Thyroid gland (tissue), 4 donors: ENCODE data around the gene DIO2. TPM values are rescaled to one million over a fixed set of nuclear protein-coding genes. Genes with fewer than 3 reads are reported as not detected.

Experiments used
- DNase-seq, 2 donors: peaks; one replicate each; pipeline ENCODE4 v3.0.0-alpha.2; 2019
- H3K27ac ChIP-seq, 3 donors: fragments of 200-600 bp; sonication (generic); 1 replicate in 2 of 3; 2 replicates in 1 of 3; pipeline ENCODE4 v1.5.1; 2016 to 2019; ENCODE audit warnings: mild to moderate bottlenecking in 1 of 3, moderate library complexity in 1 of 3
- H3K27me3 ChIP-seq: fragments of 200-600 bp; sonication (generic); one replicate; pipeline ENCODE4 v1.5.1; 2019
- H3K36me3 ChIP-seq, 2 donors: fragments of 200-600 bp; sonication (generic); one replicate each; pipeline ENCODE4 v1.5.1; 2016 to 2019
- H3K4me1 ChIP-seq, 2 donors: fragments of 200-600 bp; sonication (generic); one replicate each; pipeline ENCODE4 v1.5.1; 2017 to 2019
- H3K4me3 ChIP-seq, 3 donors: fragments of 200-600 bp; sonication (generic); replicated peaks in 1 of 3; 1 replicate in 2 of 3; 2 replicates in 1 of 3; pipeline ENCODE4 v1.5.1; 2016; ENCODE audit warnings: mild to moderate bottlenecking in 1 of 3
- H3K9me3 ChIP-seq: fragments of 200-600 bp; sonication (generic); one replicate; pipeline ENCODE4 v1.5.1; 2017
- POLR2A ChIP-seq, 2 donors: fragments of 450-650 bp; IDR thresholded peaks; one replicate each; pipeline ENCODE4 v1.6.1; 2017; ENCODE audit warnings: antibody characterized with exemption in 2 of 2, mild to moderate bottlenecking in 2 of 2, moderate library complexity in 1 of 2
- WGBS, 2 donors: methylation state at CpG; one replicate each; pipeline ENCODE4 v1.1.5; 2017; 5-methylcytosine and 5-hydroxymethylcytosine counted together
- intact Hi-C: fragments of 100-400 bp; cut with DNase I; formaldehyde crosslinking; loops from one replicate; pipeline ENCODE4 v1.15.1; 2023
- total RNA-seq, 4 donors: library from RNA; depleted of rRNA; stranded (reverse); fragments of >200 nt; gene quantifications; one replicate each; pipeline ENCODE4 v1.2.3, GENCODE V29; 2016
- TF ChIP-seq, protein P1 (sequence below), 6 experiments: fragments of 200-600 bp in 3 of 6; fragments of 450-650 bp in 3 of 6; sonication (generic) in 3 of 6; IDR thresholded peaks; one replicate each; pipeline ENCODE4 v1.5.1; 2016 to 2019; ENCODE audit warnings: antibody characterized with exemption in 6 of 6, mild to moderate bottlenecking in 2 of 6, inconsistent platforms in 1 of 6, moderate library complexity in 1 of 6

DIO2 gene
- total RNA-seq, 4 donors from 2014 or later, result 147 to 368 (median 220) TPM

DNA sequence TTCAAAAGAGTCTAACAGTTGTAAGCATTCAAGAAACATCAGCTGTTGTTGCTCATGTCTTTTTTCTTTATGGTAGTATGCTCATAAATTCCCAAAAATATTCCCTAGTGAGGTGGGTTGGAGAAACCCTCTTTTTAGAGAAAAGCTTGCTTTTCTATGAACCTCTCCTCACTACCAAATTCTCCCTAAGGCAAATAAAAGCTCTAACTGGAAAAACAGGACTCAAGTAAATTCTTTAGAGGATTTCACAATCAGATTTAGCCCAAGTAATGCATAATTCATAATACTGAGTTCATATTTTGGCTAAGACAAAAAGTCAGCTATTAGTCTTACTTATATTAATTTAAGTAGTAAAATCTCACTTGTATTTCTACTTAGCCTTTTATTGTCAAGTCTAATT is 59.1 kb downstream of the DIO2 start:
- no peak for DNase-seq
- H3K9me3 ChIP-seq, result no peaks in the 10 kb centered on the region
- no peaks in the 10 kb centered on the region for H3K36me3 ChIP-seq
- H3K4me1 ChIP-seq, result peaks cover 7 to 18% of the 10 kb centered on the region in 2 donors
- no peak for TF ChIP-seq POLR2A (IDR thresholded peaks at IDR 0.05)
- TF ChIP-seq, protein P1, sequence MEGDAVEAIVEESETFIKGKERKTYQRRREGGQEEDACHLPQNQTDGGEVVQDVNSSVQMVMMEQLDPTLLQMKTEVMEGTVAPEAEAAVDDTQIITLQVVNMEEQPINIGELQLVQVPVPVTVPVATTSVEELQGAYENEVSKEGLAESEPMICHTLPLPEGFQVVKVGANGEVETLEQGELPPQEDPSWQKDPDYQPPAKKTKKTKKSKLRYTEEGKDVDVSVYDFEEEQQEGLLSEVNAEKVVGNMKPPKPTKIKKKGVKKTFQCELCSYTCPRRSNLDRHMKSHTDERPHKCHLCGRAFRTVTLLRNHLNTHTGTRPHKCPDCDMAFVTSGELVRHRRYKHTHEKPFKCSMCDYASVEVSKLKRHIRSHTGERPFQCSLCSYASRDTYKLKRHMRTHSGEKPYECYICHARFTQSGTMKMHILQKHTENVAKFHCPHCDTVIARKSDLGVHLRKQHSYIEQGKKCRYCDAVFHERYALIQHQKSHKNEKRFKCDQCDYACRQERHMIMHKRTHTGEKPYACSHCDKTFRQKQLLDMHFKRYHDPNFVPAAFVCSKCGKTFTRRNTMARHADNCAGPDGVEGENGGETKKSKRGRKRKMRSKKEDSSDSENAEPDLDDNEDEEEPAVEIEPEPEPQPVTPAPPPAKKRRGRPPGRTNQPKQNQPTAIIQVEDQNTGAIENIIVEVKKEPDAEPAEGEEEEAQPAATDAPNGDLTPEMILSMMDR (IDR thresholded peaks at IDR 0.05), result no peak
- H3K27ac ChIP-seq, result peak overlapping the region in 2 of 3 donors; percentile 2 to 46
- no peaks in the 10 kb centered on the region for H3K27me3 ChIP-seq
- no peak overlapping the region for H3K4me3 ChIP-seq
- intact Hi-C loops, result no loop called here

DNA sequence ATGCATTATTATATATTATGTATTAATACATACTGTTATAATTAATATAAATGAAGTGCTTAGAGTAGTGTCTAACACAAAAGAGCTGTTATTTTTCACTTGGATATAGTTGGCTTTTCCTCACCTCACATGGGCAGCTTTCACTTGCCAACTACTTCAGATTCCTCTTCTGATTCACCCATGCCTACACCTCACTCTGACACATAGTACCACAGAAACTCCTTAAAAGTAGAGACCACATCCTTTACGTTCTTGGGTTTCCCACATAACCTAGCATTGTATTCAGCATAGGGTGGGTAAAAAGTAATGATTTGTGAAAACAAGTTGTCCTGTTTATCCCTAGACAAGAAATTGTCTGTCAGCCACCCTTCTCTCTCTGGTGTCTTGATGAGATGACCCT is 61.0 kb downstream of the DIO2 start:
- DNase-seq, result peak; percentile 20 to 30
- H3K9me3 ChIP-seq, result no peaks in the 10 kb centered on the region
- H3K27ac ChIP-seq, result no peak overlapping the region
- no peak overlapping the region for H3K4me3 ChIP-seq
- TF ChIP-seq, protein P1 (IDR thresholded peaks at IDR 0.05), result no peak
- intact Hi-C loops, result no loop called here
- WGBS, 2 donors, result 37 to 47% methylated on average over 1 of the region's 1 CpG
- no peaks in the 10 kb centered on the region for H3K36me3 ChIP-seq
- no peaks in the 10 kb centered on the region for H3K27me3 ChIP-seq
- peaks cover 7 to 18% of the 10 kb centered on the region in 2 donors for H3K4me1 ChIP-seq
